Osteoblast (primary cell): ENCODE data around the gene SLC4A9. TPM values are rescaled to one million over a fixed set of nuclear protein-coding genes. Genes with fewer than 3 reads are reported as not detected.
"Not testable (repeated sequence)": the region's sequence is repeated elsewhere in the genome, so short reads cannot be mapped to it uniquely, and the experiment has no call there.

Source experiments
- DNase-seq: peaks from one replicate; pipeline ENCODE4 v3.0.0; 2011; ENCODE audit warnings: low spot score, mixed read lengths; ENCODE audit not compliant: insufficient read length; ENCODE audit errors: missing footprints
- H2AFZ ChIP-seq: 2 replicates; pipeline ENCODE4 v1.6.0; 2011; ENCODE audit warnings: mild to moderate bottlenecking, low read length
- H3K27ac ChIP-seq: 2 replicates; pipeline ENCODE4 v1.5.1; 2011; ENCODE audit warnings: mild to moderate bottlenecking, low read depth, low read length, moderate library complexity
- H3K27me3 ChIP-seq: 2 replicates; pipeline ENCODE4 v1.6.0; 2012; ENCODE audit warnings: mild to moderate bottlenecking, control low read depth, inconsistent platforms, low read length, moderate library complexity; ENCODE audit not compliant: insufficient read depth
- H3K36me3 ChIP-seq: 2 replicates; pipeline ENCODE4 v1.5.1; 2011; ENCODE audit warnings: mild to moderate bottlenecking, low read length, control low read depth, moderate library complexity; ENCODE audit not compliant: insufficient read depth
- H3K4me1 ChIP-seq: 2 replicates; pipeline ENCODE4 v1.5.1; 2011; ENCODE audit warnings: mild to moderate bottlenecking, low read length, control low read depth, moderate library complexity; ENCODE audit not compliant: insufficient read depth
- H3K4me2 ChIP-seq: 2 replicates; pipeline ENCODE4 v1.6.0; 2011; ENCODE audit warnings: mild to moderate bottlenecking, low read length; ENCODE audit not compliant: insufficient read depth
- H3K4me3 ChIP-seq: fragments of 200-600 bp; sonication (generic); 3 replicates; pipeline ENCODE4 v1.5.1; 2012; ENCODE audit warnings: mild to moderate bottlenecking, low read length, inconsistent platforms; ENCODE audit not compliant: insufficient read depth
- H3K79me2 ChIP-seq: 2 replicates; pipeline ENCODE4 v1.6.0; 2012; ENCODE audit warnings: mild to moderate bottlenecking, low read length, control low read depth, inconsistent platforms; ENCODE audit not compliant: insufficient read depth
- H3K9me3 ChIP-seq: 2 replicates; pipeline ENCODE4 v1.5.1; 2011; ENCODE audit warnings: low read depth, low read length, control low read depth
- H4K20me1 ChIP-seq: 2 replicates; pipeline ENCODE4 v1.6.0; 2012; ENCODE audit warnings: mild to moderate bottlenecking, low read length, control low read depth; ENCODE audit not compliant: insufficient read depth
- CTCF ChIP-seq: IDR thresholded peaks from 2 replicates; pipeline ENCODE4 v1.5.1; 2011; ENCODE audit warnings: mild to moderate bottlenecking, low read depth, low read length, moderate library complexity; ENCODE audit errors: extremely low read depth
- total RNA-seq: library from RNA; depleted of rRNA; stranded (reverse); fragments of >200 nt; gene quantifications from 2 replicates; pipeline ENCODE4 v1.2.3, GENCODE V29; 2012

Gene SLC4A9
- total RNA-seq, 1 donor, result not detected

- no peaks in the 10 kb centered on the region for H3K9me3 ChIP-seq
- H2AFZ ChIP-seq, result peak overlapping the region; percentile 16
- peaks cover 27% of the 10 kb centered on the region for H3K36me3 ChIP-seq
- H3K27ac ChIP-seq, result peak overlapping the region; percentile 45
- H3K4me3 ChIP-seq, result no peak overlapping the region
- H3K4me2 ChIP-seq, result peak overlapping the region; percentile 9
- H3K79me2 ChIP-seq, result peaks cover 70% of the 10 kb centered on the region
- H3K4me1 ChIP-seq, result peaks cover 48% of the 10 kb centered on the region
- DNase-seq, result peak; percentile 78
- peaks cover 4% of the 10 kb centered on the region for H4K20me1 ChIP-seq
- TF ChIP-seq CTCF, result no peak
- H3K27me3 ChIP-seq, result no peaks in the 10 kb centered on the region
Observed at GRCh38 chr5:140341591-140341990, 18.4 kb upstream of the SLC4A9 start.

- H3K27ac ChIP-seq, result peak overlapping the region; percentile 45
- H3K9me3 ChIP-seq, result no peaks in the 10 kb centered on the region
- TF ChIP-seq CTCF, result no peak
- H2AFZ ChIP-seq, result no peak overlapping the region
- peaks cover 23% of the 10 kb centered on the region for H3K36me3 ChIP-seq
- no peak overlapping the region for H3K4me3 ChIP-seq
- H3K4me2 ChIP-seq, result no peak overlapping the region
- peaks cover 66% of the 10 kb centered on the region for H3K79me2 ChIP-seq
- no peak for DNase-seq
- no peaks in the 10 kb centered on the region for H3K27me3 ChIP-seq
- H3K4me1 ChIP-seq, result peaks cover 53% of the 10 kb centered on the region
- H4K20me1 ChIP-seq, result peaks cover 4% of the 10 kb centered on the region
Observed at GRCh38 chr5:140342287-140342686, 17.7 kb upstream of the SLC4A9 start.

GRCh38 chr5:140342896-140343295 is 17.1 kb upstream of the SLC4A9 start:
- peaks cover 18% of the 10 kb centered on the region for H3K36me3 ChIP-seq
- H3K27me3 ChIP-seq, result no peaks in the 10 kb centered on the region
- peaks cover 60% of the 10 kb centered on the region for H3K79me2 ChIP-seq
- no peaks in the 10 kb centered on the region for H3K9me3 ChIP-seq
- no peak overlapping the region for H3K4me2 ChIP-seq
- no peak overlapping the region for H2AFZ ChIP-seq
- H3K4me1 ChIP-seq, result peaks cover 49% of the 10 kb centered on the region
- H3K4me3 ChIP-seq, result no peak overlapping the region
- H3K27ac ChIP-seq, result no peak overlapping the region
- no peak for TF ChIP-seq CTCF
- DNase-seq, result peak; percentile 50
- H4K20me1 ChIP-seq, result peaks cover 4% of the 10 kb centered on the region

GRCh38 chr5:140343849-140344248 is 16.1 kb upstream of the SLC4A9 start:
- H3K36me3 ChIP-seq, result peaks cover 18% of the 10 kb centered on the region

More at GRCh38 chr5:140343849-140344248, 16.1 kb upstream of the SLC4A9 start:
- DNase-seq, H3K4me2 ChIP-seq, H2AFZ ChIP-seq, H4K20me1 ChIP-seq, H3K27ac ChIP-seq, H3K9me3 ChIP-seq, H3K4me3 ChIP-seq, H3K27me3 ChIP-seq: not testable (repeated sequence)
- Histone ChIP-seq H3K4me1 (peaks cover 39% of the 10 kb centered on the region), H3K79me2 (peaks cover 56% of the 10 kb centered on the region)
